DND-41 (cell line): ENCODE results near the gene KAZN.

Experiments
- ATAC-seq: fragments of 200-7000 bp; cut with Tn5 transposase; 3 replicates; pipeline ENCODE4 v1.9.1; 2021; ENCODE audit warnings: low read depth; ENCODE audit not compliant: insufficient read depth
- DNase-seq: peaks from one replicate; pipeline ENCODE4 v3.0.0-alpha.2; 2020
- H2AFZ ChIP-seq: 2 replicates; pipeline ENCODE4 v1.6.0; 2012; ENCODE audit warnings: low read depth, low read length
- H3K27ac ChIP-seq: 2 replicates; pipeline ENCODE4 v1.5.1; 2012; ENCODE audit warnings: low read length, inconsistent platforms
- H3K27me3 ChIP-seq: fragments of 200-600 bp; sonication (generic); 2 replicates; pipeline ENCODE4 v1.6.0; 2012; ENCODE audit warnings: low read length, mild to moderate bottlenecking, inconsistent platforms; ENCODE audit not compliant: insufficient read depth, poor library complexity
- H3K36me3 ChIP-seq: 2 replicates; pipeline ENCODE4 v1.5.1; 2012; ENCODE audit warnings: low read length, inconsistent platforms; ENCODE audit not compliant: insufficient read depth
- H3K4me1 ChIP-seq: 2 replicates; pipeline ENCODE4 v1.5.1; 2012; ENCODE audit warnings: mild to moderate bottlenecking, low read length; ENCODE audit not compliant: insufficient read depth
- H3K4me2 ChIP-seq: 2 replicates; pipeline ENCODE4 v1.6.0; 2012; ENCODE audit warnings: mild to moderate bottlenecking, moderate library complexity, low read length, inconsistent platforms; ENCODE audit not compliant: insufficient read depth
- H3K4me3 ChIP-seq, 2 experiments: fragments of 200-600 bp in 1 of 2; shearing (Covaris generic) in 1 of 2; 2 replicates each; pipeline ENCODE4 v1.5.1; 2012 to 2016; ENCODE audit warnings: inconsistent platforms in 2 of 2, low read length in 2 of 2, mild to moderate bottlenecking in 2 of 2, low read depth in 1 of 2, moderate library complexity in 1 of 2
- H3K79me2 ChIP-seq: 2 replicates; pipeline ENCODE4 v1.6.0; 2012; ENCODE audit warnings: low read length, inconsistent platforms; ENCODE audit not compliant: insufficient read depth
- H3K9ac ChIP-seq: 2 replicates; pipeline ENCODE4 v1.6.0; 2012; ENCODE audit warnings: low read depth, mild to moderate bottlenecking, inconsistent platforms, low read length, moderate library complexity
- H3K9me3 ChIP-seq: 2 replicates; pipeline ENCODE4 v1.5.1; 2012; ENCODE audit warnings: low read length, moderate library complexity, mild to moderate bottlenecking, inconsistent platforms; ENCODE audit not compliant: insufficient read depth, severe bottlenecking
- H4K20me1 ChIP-seq: 2 replicates; pipeline ENCODE4 v1.6.0; 2012; ENCODE audit warnings: low read length; ENCODE audit not compliant: insufficient read depth
- EZH2 ChIP-seq: IDR thresholded peaks from 3 replicates; pipeline ENCODE4 v1.6.1; 2012; ENCODE audit warnings: borderline replicate concordance, low read depth, mild to moderate bottlenecking, moderate library complexity, low read length, inconsistent platforms; ENCODE audit not compliant: severe bottlenecking
- TF ChIP-seq, protein P1 (sequence below): IDR thresholded peaks from 2 replicates; pipeline ENCODE4 v1.5.1; 2012; ENCODE audit warnings: borderline replicate concordance, low read length, moderate library complexity, mild to moderate bottlenecking; ENCODE audit not compliant: poor library complexity, severe bottlenecking; ENCODE audit errors: extremely low read depth

KAZN gene

DNA sequence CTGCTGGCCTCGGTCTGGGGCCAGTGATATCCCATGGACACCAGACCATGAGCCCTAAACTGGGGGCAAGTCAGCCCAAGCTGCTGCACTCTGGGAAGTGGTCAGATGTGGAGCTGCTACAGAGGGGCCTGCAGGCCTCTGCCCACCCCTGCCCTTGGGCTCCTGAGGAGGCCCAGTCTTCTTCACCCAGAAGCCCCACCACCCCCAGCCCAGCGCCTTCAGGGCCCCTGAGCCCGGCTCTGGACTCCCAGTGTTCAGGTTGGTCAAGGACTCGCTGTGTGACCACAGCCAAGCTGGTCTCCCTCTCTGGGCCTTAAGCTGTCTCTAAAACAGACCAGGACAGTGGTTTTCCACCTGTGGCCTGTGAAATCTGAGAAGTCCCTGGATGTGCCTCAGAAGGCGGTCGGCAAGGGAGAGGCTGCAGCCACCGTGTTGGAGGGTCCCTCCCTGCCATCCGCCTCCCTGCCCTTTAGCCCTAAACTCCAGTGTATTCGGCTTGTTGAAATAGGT lies 475.4 kb downstream of the KAZN start:
- no peak for ATAC-seq
- Histone ChIP-seq H3K4me2 (no peak overlapping the region), H3K27ac (no peak overlapping the region), H3K36me3 (no peaks in the 10 kb centered on the region), H3K79me2 (no peaks in the 10 kb centered on the region), H3K4me1 (no peaks in the 10 kb centered on the region), H4K20me1 (peaks cover 4% of the 10 kb centered on the region; the same call in 1 of the 2 replicates), H2AFZ (no peak overlapping the region), H3K4me3 (no peak overlapping the region), H3K9ac (no peak overlapping the region), H3K27me3 (no peaks in the 10 kb centered on the region), H3K9me3 (no peaks in the 10 kb centered on the region)
- DNase-seq = no peak
- TF ChIP-seq, protein P1, sequence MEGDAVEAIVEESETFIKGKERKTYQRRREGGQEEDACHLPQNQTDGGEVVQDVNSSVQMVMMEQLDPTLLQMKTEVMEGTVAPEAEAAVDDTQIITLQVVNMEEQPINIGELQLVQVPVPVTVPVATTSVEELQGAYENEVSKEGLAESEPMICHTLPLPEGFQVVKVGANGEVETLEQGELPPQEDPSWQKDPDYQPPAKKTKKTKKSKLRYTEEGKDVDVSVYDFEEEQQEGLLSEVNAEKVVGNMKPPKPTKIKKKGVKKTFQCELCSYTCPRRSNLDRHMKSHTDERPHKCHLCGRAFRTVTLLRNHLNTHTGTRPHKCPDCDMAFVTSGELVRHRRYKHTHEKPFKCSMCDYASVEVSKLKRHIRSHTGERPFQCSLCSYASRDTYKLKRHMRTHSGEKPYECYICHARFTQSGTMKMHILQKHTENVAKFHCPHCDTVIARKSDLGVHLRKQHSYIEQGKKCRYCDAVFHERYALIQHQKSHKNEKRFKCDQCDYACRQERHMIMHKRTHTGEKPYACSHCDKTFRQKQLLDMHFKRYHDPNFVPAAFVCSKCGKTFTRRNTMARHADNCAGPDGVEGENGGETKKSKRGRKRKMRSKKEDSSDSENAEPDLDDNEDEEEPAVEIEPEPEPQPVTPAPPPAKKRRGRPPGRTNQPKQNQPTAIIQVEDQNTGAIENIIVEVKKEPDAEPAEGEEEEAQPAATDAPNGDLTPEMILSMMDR = no peak
- TF ChIP-seq EZH2 = no peak

DNA sequence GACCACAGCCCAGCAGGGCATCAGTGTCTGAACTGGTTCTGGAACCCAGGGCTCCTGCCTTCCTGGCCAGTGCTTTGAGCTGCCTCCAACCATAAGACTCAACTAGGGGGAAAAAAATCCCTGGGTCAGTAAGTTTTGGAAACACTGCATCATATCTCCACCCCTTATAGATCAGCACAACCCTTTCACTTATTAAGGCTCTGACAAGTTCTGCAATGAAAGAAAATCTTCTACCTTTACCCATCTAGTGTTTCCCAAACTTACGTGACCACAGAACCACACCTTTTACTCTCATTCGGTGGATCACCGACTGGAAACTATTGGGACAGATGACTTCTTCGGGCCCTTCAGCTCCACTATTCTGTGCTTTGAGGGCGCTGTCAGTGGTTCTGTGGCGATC lies 476.7 kb downstream of the KAZN start:
- no peak for TF ChIP-seq EZH2
- TF ChIP-seq, protein P1 = no peak
- Histone ChIP-seq H3K27me3 (no peaks in the 10 kb centered on the region), H3K9ac (no peak overlapping the region), H3K4me1 (no peaks in the 10 kb centered on the region), H2AFZ (no peak overlapping the region), H3K79me2 (no peaks in the 10 kb centered on the region), H3K4me3 (no peak overlapping the region), H3K4me2 (no peak overlapping the region), H3K36me3 (no peaks in the 10 kb centered on the region), H4K20me1 (peaks cover 4% of the 10 kb centered on the region; the same call in 1 of the 2 replicates), H3K9me3 (no peaks in the 10 kb centered on the region), H3K27ac (no peak overlapping the region)
- DNase-seq = no peak
- no peak for ATAC-seq

DNA sequence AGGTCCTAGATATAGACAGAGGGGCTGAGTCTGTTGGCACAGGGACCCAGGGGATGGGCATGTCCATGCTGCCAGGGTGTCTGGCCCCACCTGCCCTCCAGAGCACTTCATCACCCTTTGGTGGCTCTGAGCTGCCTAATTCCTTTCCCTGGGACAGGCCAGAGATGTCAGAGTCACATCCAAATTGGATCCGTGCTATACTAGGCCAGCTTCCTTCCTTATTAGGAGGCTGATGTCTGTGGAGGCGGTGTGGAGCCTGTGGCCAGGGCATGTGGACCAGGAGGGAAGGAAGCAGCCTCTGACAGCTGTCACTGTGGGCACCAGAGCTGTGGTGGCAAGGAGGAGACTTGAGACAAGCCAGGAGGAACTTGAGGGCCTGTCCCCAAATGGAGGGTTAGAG lies 477.3 kb downstream of the KAZN start:
- Histone ChIP-seq H3K4me2 (no peak overlapping the region), H3K4me3 (no peak overlapping the region), H3K9me3 (no peaks in the 10 kb centered on the region), H3K27me3 (no peaks in the 10 kb centered on the region), H2AFZ (no peak overlapping the region), H3K4me1 (no peaks in the 10 kb centered on the region), H3K27ac (no peak overlapping the region), H3K9ac (no peak overlapping the region), H3K36me3 (no peaks in the 10 kb centered on the region), H3K79me2 (no peaks in the 10 kb centered on the region), H4K20me1 (peaks cover 4% of the 10 kb centered on the region; the same call in 1 of the 2 replicates)
- ATAC-seq = no peak
- TF ChIP-seq EZH2 = no peak
- TF ChIP-seq, protein P1 = no peak
- no peak for DNase-seq
